Astrocyte (in vitro differentiated cells and primary cell): ENCODE results near the gene DQX1.

Source experiments
- EZH2 ChIP-seq: IDR thresholded peaks from 2 replicates; pipeline ENCODE4 v1.6.1; 2012; ENCODE audit warnings: mild to moderate bottlenecking, low read length, inconsistent platforms; ENCODE audit not compliant: insufficient read depth
- TF ChIP-seq, protein P1 (sequence below): IDR thresholded peaks from 2 replicates; pipeline ENCODE4 v1.5.1; 2011; ENCODE audit warnings: low read depth, mild to moderate bottlenecking, inconsistent platforms, low read length, moderate library complexity; ENCODE audit not compliant: insufficient read depth

DNA sequence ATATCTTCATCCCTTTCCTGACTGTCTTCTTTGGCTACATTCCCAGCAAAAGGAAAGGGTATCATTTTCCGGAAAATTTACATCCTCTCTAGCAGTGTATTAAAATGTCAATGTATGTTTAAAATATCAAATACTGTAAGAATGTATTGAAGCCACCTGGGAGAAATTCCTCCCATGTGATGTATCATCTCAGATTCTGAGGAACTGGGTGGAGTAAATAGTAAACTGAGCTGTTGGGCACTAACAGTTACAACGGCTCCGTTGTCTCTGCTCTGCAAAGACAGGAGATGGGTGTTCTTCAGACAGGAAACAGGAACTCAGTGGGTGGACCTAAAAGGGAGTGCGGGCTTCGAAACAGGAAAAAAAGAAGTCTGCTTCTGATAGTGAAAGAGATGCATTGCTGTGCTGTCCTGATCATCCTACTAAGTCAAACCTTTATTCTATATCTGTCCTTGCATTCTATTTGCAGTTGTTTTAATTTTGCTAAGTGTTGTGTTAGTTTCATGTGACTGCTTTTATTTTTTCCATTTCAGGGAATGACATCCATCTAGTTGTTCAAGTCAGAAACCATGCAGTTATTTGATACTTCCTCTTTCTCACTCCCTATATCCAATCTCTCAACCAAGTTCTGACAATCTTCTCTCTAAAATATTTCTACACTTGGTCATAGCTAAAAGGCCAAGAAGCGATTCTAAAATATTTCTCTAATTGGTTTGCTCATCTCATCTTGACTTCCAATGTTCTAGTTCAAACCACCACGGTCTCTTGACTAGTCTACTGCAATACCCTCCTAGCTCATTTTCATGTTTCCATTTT, 47.9 kb upstream of the DQX1 start:
- TF ChIP-seq, protein P1, sequence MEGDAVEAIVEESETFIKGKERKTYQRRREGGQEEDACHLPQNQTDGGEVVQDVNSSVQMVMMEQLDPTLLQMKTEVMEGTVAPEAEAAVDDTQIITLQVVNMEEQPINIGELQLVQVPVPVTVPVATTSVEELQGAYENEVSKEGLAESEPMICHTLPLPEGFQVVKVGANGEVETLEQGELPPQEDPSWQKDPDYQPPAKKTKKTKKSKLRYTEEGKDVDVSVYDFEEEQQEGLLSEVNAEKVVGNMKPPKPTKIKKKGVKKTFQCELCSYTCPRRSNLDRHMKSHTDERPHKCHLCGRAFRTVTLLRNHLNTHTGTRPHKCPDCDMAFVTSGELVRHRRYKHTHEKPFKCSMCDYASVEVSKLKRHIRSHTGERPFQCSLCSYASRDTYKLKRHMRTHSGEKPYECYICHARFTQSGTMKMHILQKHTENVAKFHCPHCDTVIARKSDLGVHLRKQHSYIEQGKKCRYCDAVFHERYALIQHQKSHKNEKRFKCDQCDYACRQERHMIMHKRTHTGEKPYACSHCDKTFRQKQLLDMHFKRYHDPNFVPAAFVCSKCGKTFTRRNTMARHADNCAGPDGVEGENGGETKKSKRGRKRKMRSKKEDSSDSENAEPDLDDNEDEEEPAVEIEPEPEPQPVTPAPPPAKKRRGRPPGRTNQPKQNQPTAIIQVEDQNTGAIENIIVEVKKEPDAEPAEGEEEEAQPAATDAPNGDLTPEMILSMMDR: no peak
- no peak for TF ChIP-seq EZH2
